ENCODE measurements around the gene PRAMEF1.

PRAMEF1 gene

GRCh38 chr1:12761781-12762180 lies 29.4 kb upstream of the PRAMEF1 start:
- Histone ChIP-seq H3K36me3 (ENCODE audit: control insufficient read depth, insufficient read depth, low read length) (no peaks in the 10 kb centered on the region), H3K4me3 (ENCODE audit: insufficient read depth, low read depth, low read length) (no peak overlapping the region), H3K27ac (ENCODE audit: insufficient read depth, low read depth, low read length, poor library complexity, severe bottlenecking) (no peak overlapping the region), H3K9me3 (ENCODE audit: control insufficient read depth, low read length) (no peaks in the 10 kb centered on the region), H3K4me1 (ENCODE audit: control insufficient read depth, insufficient read depth, low read length) (no peaks in the 10 kb centered on the region), H3K27me3 (ENCODE audit: control insufficient read depth, insufficient read depth, low read length, poor library complexity, severe bottlenecking) (no peaks in the 10 kb centered on the region)
- 91 to 94% methylated on average over 5 of the region's 5 CpGs for WGBS, 2 experiments

- Histone ChIP-seq H3K4me1 (ENCODE audit: control insufficient read depth, insufficient read depth, low read length) (no peaks in the 10 kb centered on the region), H3K27ac (ENCODE audit: insufficient read depth, low read depth, low read length, poor library complexity, severe bottlenecking) (no peak overlapping the region), H3K36me3 (ENCODE audit: control insufficient read depth, insufficient read depth, low read length) (no peaks in the 10 kb centered on the region), H3K4me3 (ENCODE audit: insufficient read depth, low read depth, low read length) (no peak overlapping the region), H3K9me3 (ENCODE audit: control insufficient read depth, low read length) (no peaks in the 10 kb centered on the region), H3K27me3 (ENCODE audit: control insufficient read depth, insufficient read depth, low read length, poor library complexity, severe bottlenecking) (no peaks in the 10 kb centered on the region)
- WGBS, 2 experiments = 91 to 94% methylated on average over 7 of the region's 7 CpGs
Observed at GRCh38 chr1:12762766-12763165, 28.4 kb upstream of the PRAMEF1 start.

- 90 to 93% methylated on average over 4 of the region's 4 CpGs for WGBS, 2 experiments
- H3K36me3 ChIP-seq (ENCODE audit: control insufficient read depth, insufficient read depth, low read length) = no peaks in the 10 kb centered on the region
- no peak overlapping the region for H3K4me3 ChIP-seq (ENCODE audit: insufficient read depth, low read depth, low read length)
- no peak overlapping the region for H3K27ac ChIP-seq (ENCODE audit: insufficient read depth, low read depth, low read length, poor library complexity, severe bottlenecking)
- no peaks in the 10 kb centered on the region for H3K27me3 ChIP-seq (ENCODE audit: control insufficient read depth, insufficient read depth, low read length, poor library complexity, severe bottlenecking)
- no peaks in the 10 kb centered on the region for H3K4me1 ChIP-seq (ENCODE audit: control insufficient read depth, insufficient read depth, low read length)
- H3K9me3 ChIP-seq (ENCODE audit: control insufficient read depth, low read length) = no peaks in the 10 kb centered on the region
Observed at GRCh38 chr1:12763479-12763878, 27.7 kb upstream of the PRAMEF1 start.

GRCh38 chr1:12764016-12764415 lies 27.2 kb upstream of the PRAMEF1 start:
- Histone ChIP-seq H3K36me3 (ENCODE audit: control insufficient read depth, insufficient read depth, low read length) (no peaks in the 10 kb centered on the region), H3K27ac (ENCODE audit: insufficient read depth, low read depth, low read length, poor library complexity, severe bottlenecking) (no peak overlapping the region), H3K4me3 (ENCODE audit: insufficient read depth, low read depth, low read length) (no peak overlapping the region), H3K9me3 (ENCODE audit: control insufficient read depth, low read length) (no peaks in the 10 kb centered on the region), H3K4me1 (ENCODE audit: control insufficient read depth, insufficient read depth, low read length) (no peaks in the 10 kb centered on the region), H3K27me3 (ENCODE audit: control insufficient read depth, insufficient read depth, low read length, poor library complexity, severe bottlenecking) (no peaks in the 10 kb centered on the region)
- WGBS, 2 experiments = 81 to 84% methylated on average over 4 to 5 of the region's 5 CpGs

- Histone ChIP-seq H3K9me3 (ENCODE audit: control insufficient read depth, low read length) (no peaks in the 10 kb centered on the region), H3K4me1 (ENCODE audit: control insufficient read depth, insufficient read depth, low read length) (no peaks in the 10 kb centered on the region), H3K27ac (ENCODE audit: insufficient read depth, low read depth, low read length, poor library complexity, severe bottlenecking) (no peak overlapping the region), H3K4me3 (ENCODE audit: insufficient read depth, low read depth, low read length) (no peak overlapping the region), H3K27me3 (ENCODE audit: control insufficient read depth, insufficient read depth, low read length, poor library complexity, severe bottlenecking) (no peaks in the 10 kb centered on the region), H3K36me3 (ENCODE audit: control insufficient read depth, insufficient read depth, low read length) (no peaks in the 10 kb centered on the region)
- WGBS, 2 experiments = 87 to 89% methylated on average over 2 of the region's 2 CpGs
Observed at GRCh38 chr1:12769031-12769430, 22.2 kb upstream of the PRAMEF1 start.

GRCh38 chr1:12769976-12770505 lies 21.2 kb upstream of the PRAMEF1 start:
- H3K4me1 ChIP-seq (ENCODE audit: control insufficient read depth, insufficient read depth, low read length) = no peaks in the 10 kb centered on the region
- no peak overlapping the region for H3K4me3 ChIP-seq (ENCODE audit: insufficient read depth, low read depth, low read length)
- WGBS, 2 experiments = 87 to 88% methylated on average over 7 of the region's 7 CpGs
- H3K27me3 ChIP-seq (ENCODE audit: control insufficient read depth, insufficient read depth, low read length, poor library complexity, severe bottlenecking) = no peaks in the 10 kb centered on the region
- no peaks in the 10 kb centered on the region for H3K36me3 ChIP-seq (ENCODE audit: control insufficient read depth, insufficient read depth, low read length)
- no peaks in the 10 kb centered on the region for H3K9me3 ChIP-seq (ENCODE audit: control insufficient read depth, low read length)
- H3K27ac ChIP-seq (ENCODE audit: insufficient read depth, low read depth, low read length, poor library complexity, severe bottlenecking) = no peak overlapping the region

- WGBS, 2 experiments = 91 to 95% methylated on average over 2 of the region's 2 CpGs
- Histone ChIP-seq H3K4me3 (ENCODE audit: insufficient read depth, low read depth, low read length) (no peak overlapping the region), H3K4me1 (ENCODE audit: control insufficient read depth, insufficient read depth, low read length) (no peaks in the 10 kb centered on the region), H3K9me3 (ENCODE audit: control insufficient read depth, low read length) (no peaks in the 10 kb centered on the region), H3K36me3 (ENCODE audit: control insufficient read depth, insufficient read depth, low read length) (no peaks in the 10 kb centered on the region), H3K27me3 (ENCODE audit: control insufficient read depth, insufficient read depth, low read length, poor library complexity, severe bottlenecking) (no peaks in the 10 kb centered on the region), H3K27ac (ENCODE audit: insufficient read depth, low read depth, low read length, poor library complexity, severe bottlenecking) (no peak overlapping the region)
Observed at GRCh38 chr1:12770620-12771019, 20.6 kb upstream of the PRAMEF1 start.

- Histone ChIP-seq H3K27me3 (ENCODE audit: control insufficient read depth, insufficient read depth, low read length, poor library complexity, severe bottlenecking) (no peaks in the 10 kb centered on the region), H3K36me3 (ENCODE audit: control insufficient read depth, insufficient read depth, low read length) (no peaks in the 10 kb centered on the region), H3K4me1 (ENCODE audit: control insufficient read depth, insufficient read depth, low read length) (no peaks in the 10 kb centered on the region), H3K9me3 (ENCODE audit: control insufficient read depth, low read length) (no peaks in the 10 kb centered on the region), H3K4me3 (ENCODE audit: insufficient read depth, low read depth, low read length) (no peak overlapping the region), H3K27ac (ENCODE audit: insufficient read depth, low read depth, low read length, poor library complexity, severe bottlenecking) (no peak overlapping the region)
- WGBS, 2 experiments = 91 to 93% methylated on average over 5 of the region's 5 CpGs
Observed at GRCh38 chr1:12771186-12771585, 20.0 kb upstream of the PRAMEF1 start.

GRCh38 chr1:12772520-12772919 lies 18.7 kb upstream of the PRAMEF1 start:
- no peaks in the 10 kb centered on the region for H3K9me3 ChIP-seq (ENCODE audit: control insufficient read depth, low read length)
- H3K36me3 ChIP-seq (ENCODE audit: control insufficient read depth, insufficient read depth, low read length) = no peaks in the 10 kb centered on the region
- no peak overlapping the region for H3K4me3 ChIP-seq (ENCODE audit: insufficient read depth, low read depth, low read length)
- H3K27ac ChIP-seq (ENCODE audit: insufficient read depth, low read depth, low read length, poor library complexity, severe bottlenecking) = no peak overlapping the region
- 87 to 96% methylated on average over 5 of the region's 5 CpGs for WGBS, 2 experiments
- no peaks in the 10 kb centered on the region for H3K27me3 ChIP-seq (ENCODE audit: control insufficient read depth, insufficient read depth, low read length, poor library complexity, severe bottlenecking)
- no peaks in the 10 kb centered on the region for H3K4me1 ChIP-seq (ENCODE audit: control insufficient read depth, insufficient read depth, low read length)

GRCh38 chr1:12773438-12773837 lies 17.8 kb upstream of the PRAMEF1 start, which contains the start of gene PRAMEF12:
Gene PRAMEF12 (plus strand): TSS chr1:12773738. CDS start chr1:12774868, 1,130 bp downstream.
- Histone ChIP-seq H3K4me3 (ENCODE audit: insufficient read depth, low read depth, low read length) (no peak within 1 kb of the TSS), H3K4me1 (ENCODE audit: control insufficient read depth, insufficient read depth, low read length) (no peaks in the 10 kb centered on the region), H3K27me3 (ENCODE audit: control insufficient read depth, insufficient read depth, low read length, poor library complexity, severe bottlenecking) (no peaks in the 10 kb centered on the region), H3K36me3 (ENCODE audit: control insufficient read depth, insufficient read depth, low read length) (no peaks in the 10 kb centered on the region), H3K27ac (ENCODE audit: insufficient read depth, low read depth, low read length, poor library complexity, severe bottlenecking) (no peak within 1 kb of the TSS), H3K9me3 (ENCODE audit: control insufficient read depth, low read length) (no peaks in the 10 kb centered on the region)
- WGBS, 2 experiments = 91 to 98% methylated on average over 4 to 5 of the region's 5 CpGs
